Esophagus squamous epithelium (tissue), 5 donors: ENCODE measurements around the gene DVL1. TPM values are rescaled to one million over a fixed set of nuclear protein-coding genes. Genes with fewer than 3 reads are reported as not detected.

Source experiments
- DNase-seq: peaks from one replicate; lab custom pipeline; 2025; lab: John Stamatoyannopoulos, UW
- H3K27ac ChIP-seq, 4 donors: fragments of 200-600 bp; sonication (generic); one replicate each; pipeline ENCODE4 v1.5.1; 2016 to 2019; ENCODE audit warnings: mild to moderate bottlenecking in 1 of 4
- H3K27me3 ChIP-seq, 4 donors: fragments of 200-600 bp; sonication (generic); 1 replicate in 3 of 4; 2 replicates in 1 of 4; pipeline versions ENCODE4 v1.5.1 to v1.6.0; 2017 to 2021; ENCODE audit warnings: antibody characterized with exemption in 1 of 4
- H3K36me3 ChIP-seq, 3 donors: fragments of 200-600 bp; sonication (generic); one replicate each; pipeline ENCODE4 v1.5.1; 2016 to 2019
- H3K4me1 ChIP-seq, 3 donors: fragments of 200-600 bp; sonication (generic); one replicate each; pipeline ENCODE4 v1.5.1; 2017 to 2019
- H3K4me3 ChIP-seq, 4 donors: fragments of 200-600 bp; sonication (generic); 1 replicate in 3 of 4; 2 replicates in 1 of 4; pipeline ENCODE4 v1.5.1; 2016 to 2019; ENCODE audit warnings: mild to moderate bottlenecking in 2 of 4, moderate library complexity in 1 of 4
- H3K9me3 ChIP-seq, 3 donors: fragments of 200-600 bp; sonication (generic); one replicate each; pipeline ENCODE4 v1.5.1; 2016 to 2019
- CTCF ChIP-seq, 6 experiments: fragments of 450-650 bp in 4 of 6; fragments of 200-600 bp in 2 of 6; sonication (generic) in 2 of 6; IDR thresholded peaks; one replicate each; pipeline ENCODE4 v1.5.1; 2016 to 2019; ENCODE audit warnings: antibody characterized with exemption in 6 of 6, mild to moderate bottlenecking in 4 of 6, moderate library complexity in 4 of 6
- POLR2A ChIP-seq, 4 donors: fragments of 450-650 bp; IDR thresholded peaks; one replicate each; pipeline ENCODE4 v1.6.1; 2017; ENCODE audit warnings: antibody characterized with exemption in 4 of 4, mild to moderate bottlenecking in 4 of 4, moderate library complexity in 3 of 4
- WGBS, 2 donors: methylation state at CpG; one replicate each; pipeline ENCODE4 v1.1.5; 2018; 5-methylcytosine and 5-hydroxymethylcytosine counted together
- intact Hi-C: fragments of 100-400 bp; cut with DNase I; formaldehyde crosslinking; loops from one replicate; pipeline ENCODE4 v1.15.0; 2022
- total RNA-seq, 4 donors: library from RNA; depleted of rRNA; stranded (reverse); fragments of >200 nt; gene quantifications; one replicate each; pipeline ENCODE4 v1.1.0, GENCODE V29; 2016
- donor health status: DM: yes; HTN: yes; CAD: no.

Gene DVL1
- total RNA-seq, 4 donors from 2014 or later: 63.5 to 111 (median 88.0) TPM

- Histone ChIP-seq H3K27ac (peak overlapping the region in 1 of 4 donors; percentile 22), H3K4me3 (no peak overlapping the region), H3K9me3 (no peaks in the 10 kb centered on the region), H3K27me3 (no peaks in the 10 kb centered on the region), H3K36me3 (peaks cover 5 to 60% (median 10%) of the 10 kb centered on the region in 3 donors), H3K4me1 (peaks cover 27 to 88% (median 53%) of the 10 kb centered on the region in 3 donors)
- intact Hi-C loops: no loop called here
- WGBS, 2 donors: 40 to 87% methylated on average over 1 to 4 of the region's 23 CpGs
- no peak for DNase-seq
- TF ChIP-seq CTCF (IDR thresholded peaks at IDR 0.05) (no peak), POLR2A (IDR thresholded peaks at IDR 0.05) (no peak)
Measured at GRCh38 chr1:1320666-1321448, 28.4 kb downstream of the DVL1 start.

GRCh38 chr1:1319646-1319941 lies 29.6 kb downstream of the DVL1 start:
- H3K4me1 ChIP-seq: peaks cover 20 to 83% (median 45%) of the 10 kb centered on the region in 3 donors
- WGBS, 2 donors: 88 to 93% methylated on average over 11 to 12 of the region's 13 CpGs
- H3K36me3 ChIP-seq: peaks cover 6 to 70% (median 18%) of the 10 kb centered on the region in 3 donors
- no peak for TF ChIP-seq CTCF (IDR thresholded peaks at IDR 0.05)
- no peak for TF ChIP-seq POLR2A (IDR thresholded peaks at IDR 0.05)
- no peaks in the 10 kb centered on the region for H3K9me3 ChIP-seq
- H3K4me3 ChIP-seq: no peak overlapping the region
- DNase-seq: no peak
- H3K27me3 ChIP-seq: no peaks in the 10 kb centered on the region
- intact Hi-C loops: no loop called here
- peak overlapping the region in 2 of 4 donors; percentile 85 to 87 for H3K27ac ChIP-seq

- Histone ChIP-seq H3K27ac (peak overlapping the region; percentile 50 to 87 (median 82)), H3K27me3 (no peaks in the 10 kb centered on the region), H3K4me1 (peaks cover 20 to 82% (median 45%) of the 10 kb centered on the region in 3 donors), H3K4me3 (no peak overlapping the region), H3K9me3 (no peaks in the 10 kb centered on the region), H3K36me3 (peaks cover 12 to 76% (median 24%) of the 10 kb centered on the region in 3 donors)
- DNase-seq: no peak
- TF ChIP-seq CTCF (IDR thresholded peaks at IDR 0.05) (no peak), POLR2A (IDR thresholded peaks at IDR 0.05) (no peak)
- 78 to 83% methylated on average over 5 to 14 of the region's 36 CpGs for WGBS, 2 donors
- intact Hi-C loops: no loop called here
Measured at GRCh38 chr1:1318777-1319645, 30.2 kb downstream of the DVL1 start.

GRCh38 chr1:1318131-1318652 lies 31.0 kb downstream of the DVL1 start:
- H3K4me1 ChIP-seq: peaks cover 20 to 74% (median 40%) of the 10 kb centered on the region in 3 donors
- peaks cover 20 to 84% (median 31%) of the 10 kb centered on the region in 3 donors for H3K36me3 ChIP-seq
- WGBS, 2 donors: 33 to 36% methylated on average over 3 to 9 of the region's 9 CpGs
- intact Hi-C loops: no loop called here
- H3K4me3 ChIP-seq: no peak overlapping the region
- peak overlapping the region; percentile 50 to 87 (median 82) for H3K27ac ChIP-seq
- no peak for TF ChIP-seq POLR2A (IDR thresholded peaks at IDR 0.05)
- no peak for TF ChIP-seq CTCF (IDR thresholded peaks at IDR 0.05)
- H3K27me3 ChIP-seq: no peaks in the 10 kb centered on the region
- no peak for DNase-seq
- no peaks in the 10 kb centered on the region for H3K9me3 ChIP-seq
